DMS79 treated with DMSO at 0.1 percent for 48 hours (cell line): ENCODE data around the gene PLG.
"Not testable (repeated sequence)": the region's sequence is repeated elsewhere in the genome, so short reads cannot be mapped to it uniquely, and the experiment has no call there.

Experiments used
- DNase-seq: peaks from one replicate; lab custom pipeline; 2025; lab: John Stamatoyannopoulos, UW

PLG gene

DNA sequence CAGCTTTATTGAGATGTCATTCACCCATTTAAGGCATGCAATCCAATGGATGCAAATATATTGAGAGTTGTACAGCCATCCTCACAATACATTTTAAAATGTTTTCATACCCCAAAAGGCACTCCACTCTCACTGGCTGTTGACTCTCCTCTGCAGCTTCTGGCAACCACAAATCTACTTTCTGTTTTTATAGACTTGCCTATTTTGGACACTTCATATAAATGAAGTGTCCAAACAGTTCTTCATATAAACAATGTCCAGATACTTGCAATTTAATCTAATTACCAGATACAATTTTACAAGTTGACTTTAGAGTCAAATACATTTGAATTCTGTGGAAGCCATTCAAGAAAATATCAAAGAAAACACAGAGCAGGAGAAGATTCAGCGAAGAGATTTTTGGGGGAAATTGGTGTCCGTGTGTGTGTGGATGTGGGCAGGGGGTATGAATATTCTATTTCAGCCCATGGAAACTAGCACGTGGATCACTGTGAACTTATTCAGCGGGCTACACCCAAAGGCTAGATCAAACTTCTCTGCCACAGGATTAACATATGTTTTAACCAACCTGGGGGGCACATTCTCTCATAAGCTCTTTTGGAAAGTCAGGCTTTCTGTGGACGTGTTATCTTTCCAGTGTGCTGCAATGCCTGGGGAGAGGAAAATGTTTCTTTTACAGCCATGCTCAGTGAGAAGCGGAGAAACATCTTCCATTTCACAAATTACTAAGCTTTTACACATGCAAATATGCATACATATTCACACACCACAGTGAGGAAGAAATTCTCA, 73.9 kb downstream of the PLG start:
- DNase-seq = no peak

DNA sequence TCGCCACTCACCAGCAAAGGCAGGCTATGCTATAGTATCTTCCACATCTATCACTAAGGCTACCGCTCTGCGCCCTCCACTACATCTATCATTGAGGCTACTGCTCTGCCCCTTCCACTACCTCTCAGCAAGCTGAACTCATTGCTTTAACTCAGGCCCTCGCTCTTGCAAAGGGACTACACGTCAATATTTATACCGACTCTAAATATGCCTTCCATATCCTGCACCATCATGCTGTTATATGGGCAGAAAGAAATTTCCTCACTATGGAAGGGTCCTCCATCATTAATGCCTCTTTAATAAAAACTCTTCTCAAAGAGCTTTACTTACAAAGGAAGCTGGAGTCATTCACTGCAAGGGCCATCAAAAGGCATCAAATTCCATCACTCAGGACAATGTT, 77.1 kb downstream of the PLG start:
- not testable (repeated sequence) for DNase-seq

DNA sequence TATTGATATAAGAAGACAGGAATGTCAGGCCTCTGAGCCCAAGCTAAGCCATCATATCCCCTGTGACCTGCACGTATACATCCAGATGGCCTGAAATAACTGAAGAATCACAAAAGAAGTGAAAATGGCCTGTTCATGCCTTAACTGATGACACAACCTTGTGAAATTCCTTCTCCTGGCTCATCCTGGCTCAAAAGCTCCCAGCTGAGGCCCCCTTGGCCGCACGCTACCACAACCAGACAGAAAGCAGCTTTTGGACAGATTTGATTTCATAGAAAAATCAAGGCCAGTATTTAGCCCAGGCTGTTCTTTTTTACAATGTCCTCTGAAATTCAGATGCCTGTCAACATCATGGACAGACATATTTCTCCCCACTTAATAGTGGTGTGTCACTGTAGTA, 78.6 kb downstream of the PLG start:
- DNase-seq = not testable (repeated sequence)

DNA sequence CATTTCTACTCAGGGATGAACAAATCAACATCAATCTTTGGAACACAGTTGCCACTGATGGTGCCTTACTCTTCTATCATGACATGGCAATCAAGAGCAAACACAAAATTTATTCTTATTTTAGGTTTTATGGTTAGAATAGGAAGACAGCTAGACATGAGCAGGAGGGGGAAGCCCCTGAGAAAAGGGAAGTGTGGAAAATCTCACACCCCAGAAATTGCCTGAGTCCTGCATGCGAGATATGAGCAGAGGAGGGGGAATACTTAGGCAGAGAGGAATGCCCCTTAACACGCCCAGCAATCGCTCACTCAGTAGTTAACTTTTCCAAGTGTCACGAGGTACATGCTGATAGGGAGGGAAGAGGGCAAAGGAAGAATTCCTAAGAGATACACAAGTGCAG, 79.3 kb downstream of the PLG start:
- DNase-seq = no peak

DNA sequence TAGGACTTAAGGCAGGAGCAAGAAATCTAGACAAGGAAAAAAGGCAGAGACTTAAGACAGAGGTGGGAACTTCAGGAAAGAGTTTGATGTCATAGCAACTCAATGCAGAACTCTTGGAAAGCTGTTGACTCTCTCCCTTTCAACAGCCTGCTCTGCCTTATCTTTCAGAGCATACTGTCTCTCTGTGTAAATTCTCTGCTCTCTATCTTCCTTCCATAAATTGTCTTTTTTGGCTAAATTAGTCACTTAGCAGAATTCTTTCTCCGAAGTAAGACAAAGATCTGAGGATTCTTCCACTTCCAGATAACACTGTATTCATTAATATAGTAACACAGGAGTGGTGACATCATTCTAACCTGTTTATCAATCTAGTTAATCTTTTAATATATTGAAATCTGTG, 80.2 kb downstream of the PLG start:
- no peak for DNase-seq

DNA sequence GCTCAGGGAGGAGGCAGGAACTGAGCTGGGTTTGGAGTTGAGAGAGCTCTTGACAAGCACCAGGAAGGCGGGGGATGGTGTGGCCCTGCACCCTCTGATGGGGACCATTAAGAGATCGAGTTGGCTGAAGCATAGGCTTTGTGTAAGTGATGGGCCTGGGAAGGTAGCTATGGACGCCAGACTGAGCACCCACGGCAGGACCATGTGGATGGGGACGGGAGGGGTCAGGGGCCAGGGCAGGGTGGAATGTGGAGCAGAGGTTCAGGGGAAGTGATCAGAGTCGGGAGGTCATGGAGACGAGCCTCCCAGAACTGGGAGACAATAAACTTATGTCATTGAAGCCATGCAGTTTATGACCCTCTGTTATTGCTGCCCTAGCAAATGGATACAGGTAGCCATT, 81.7 kb downstream of the PLG start:
- DNase-seq = no peak

DNA sequence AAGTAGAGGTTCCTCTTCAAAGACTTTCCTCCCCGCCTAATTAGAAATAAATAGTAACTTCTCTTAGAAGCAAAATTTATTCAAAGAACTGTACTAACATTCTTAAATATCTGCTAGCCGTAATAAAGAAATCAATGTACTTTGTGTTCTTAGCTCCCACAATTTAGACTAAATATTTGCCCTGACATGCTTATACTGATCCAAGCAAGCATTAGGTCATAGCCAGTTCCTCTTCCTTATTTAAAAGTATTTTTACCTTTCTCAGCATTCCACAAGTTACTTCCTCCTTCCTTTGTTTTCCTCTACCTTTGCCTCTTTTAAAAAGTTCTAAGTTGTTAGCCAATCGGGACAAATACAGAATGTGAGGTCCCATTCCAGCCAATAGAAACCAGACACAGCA, 86.1 kb downstream of the PLG start:
- DNase-seq = not testable (repeated sequence)

DNA sequence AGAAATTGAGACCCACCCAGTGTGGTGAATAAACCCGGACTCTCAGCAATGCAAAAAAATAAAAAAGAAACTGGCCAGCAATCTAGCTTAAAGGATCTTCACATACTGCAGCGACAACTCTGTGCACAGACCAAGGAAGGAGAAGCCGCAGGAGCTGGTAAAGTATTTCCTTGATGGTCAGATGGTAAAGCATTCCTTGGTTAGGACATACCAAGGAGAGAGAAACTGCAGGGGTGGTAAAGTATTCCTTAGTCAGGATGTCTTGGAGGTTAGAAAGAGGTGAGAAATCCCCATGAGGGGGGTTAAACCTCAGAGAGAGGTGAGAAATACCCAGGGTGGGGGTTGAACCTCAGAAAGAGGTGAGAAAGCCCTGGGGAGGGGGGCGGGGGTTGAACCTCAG, 86.8 kb downstream of the PLG start:
- DNase-seq = no peak

DNA sequence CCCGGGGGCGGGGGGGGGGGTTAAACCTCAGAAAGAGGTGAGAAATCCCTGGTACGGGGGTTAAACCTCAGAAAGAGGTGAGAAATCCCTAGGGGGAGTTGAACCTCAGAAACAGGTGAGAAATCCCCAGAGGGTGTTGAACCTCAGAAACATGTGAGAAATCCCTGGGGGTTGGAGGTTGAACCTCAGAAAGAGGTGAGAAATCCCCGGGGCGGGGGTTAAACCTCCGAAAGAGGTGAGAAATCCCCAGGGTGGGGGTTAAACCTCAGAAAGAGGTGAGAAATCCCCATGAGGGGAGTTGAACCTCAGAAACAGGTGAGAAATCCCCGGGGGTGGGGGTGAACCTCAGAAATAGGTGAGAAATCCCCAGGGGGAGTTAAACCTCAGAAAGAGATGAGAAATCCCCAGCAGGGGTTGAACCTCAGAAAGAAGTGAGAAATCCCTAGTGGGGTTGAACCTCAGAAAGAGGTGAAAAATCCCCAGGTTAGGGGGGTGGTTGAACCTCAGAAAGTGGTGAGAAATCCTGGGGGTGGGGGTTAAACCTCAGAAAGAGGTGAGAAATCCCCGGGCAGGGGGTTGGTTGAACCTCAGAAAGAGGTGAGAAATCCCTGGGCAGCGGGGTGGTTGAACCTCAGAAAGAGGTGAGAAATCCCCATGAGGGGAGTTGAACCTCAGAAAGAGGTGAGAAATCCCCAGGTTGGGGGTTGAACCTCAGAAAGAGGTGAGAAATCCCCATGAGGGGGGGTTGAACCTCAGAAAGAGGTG, 87.4 kb downstream of the PLG start:
- DNase-seq = no peak

DNA sequence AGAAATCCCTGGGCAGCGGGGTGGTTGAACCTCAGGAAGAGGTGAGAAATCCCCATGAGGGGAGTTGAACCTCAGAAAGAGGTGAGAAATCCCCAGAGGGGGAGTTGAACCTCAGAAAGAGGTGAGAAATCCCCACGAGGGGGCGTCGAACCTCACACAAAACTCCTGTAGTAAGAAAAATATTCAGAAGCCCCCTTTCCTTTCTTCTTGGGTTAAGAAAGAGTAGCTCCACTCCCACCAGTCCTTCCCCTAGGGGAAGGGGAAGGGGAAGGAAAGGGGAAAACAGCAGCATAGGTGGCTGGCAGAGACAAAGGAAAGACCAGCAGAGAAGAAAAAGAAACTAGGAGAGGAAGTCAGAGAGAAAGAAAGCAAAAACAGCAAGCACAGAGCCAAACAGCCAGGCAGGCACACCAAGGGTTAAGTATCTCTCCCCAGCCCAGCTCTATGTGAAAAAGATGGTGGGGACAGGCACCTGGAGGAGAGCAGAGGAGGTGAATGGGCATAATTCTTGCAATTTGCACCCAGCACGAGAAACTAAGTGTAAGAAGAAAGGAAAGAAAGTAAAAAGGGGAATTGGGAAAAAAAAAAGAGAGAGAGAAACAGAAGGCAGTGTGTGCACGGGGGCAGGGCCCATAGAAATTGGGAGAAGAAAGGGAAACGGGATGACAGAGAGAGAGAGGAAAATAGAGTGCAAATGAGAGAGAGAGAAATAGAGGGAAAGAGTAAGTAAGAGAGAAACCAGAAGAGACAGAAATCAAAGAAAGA, 88.2 kb downstream of the PLG start:
- no peak for DNase-seq

DNA sequence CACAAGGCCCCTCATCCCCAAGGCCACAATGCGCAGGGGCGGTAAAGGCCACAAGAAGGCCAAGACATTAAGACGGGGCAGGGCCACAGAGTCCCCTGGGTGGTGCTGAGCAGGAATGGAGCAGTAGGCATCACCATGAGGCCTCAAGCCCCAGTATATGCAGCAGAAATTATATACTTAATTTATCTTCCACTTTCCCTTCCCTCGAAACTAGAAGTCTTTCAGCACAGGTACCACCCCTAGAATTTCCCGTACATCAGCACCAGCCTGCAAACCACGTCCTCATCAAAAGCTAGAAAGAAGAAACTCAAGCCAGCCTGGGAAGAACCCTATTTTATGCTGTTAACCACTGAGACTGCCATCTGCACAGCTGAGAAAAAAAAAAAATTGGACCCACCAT, 89.4 kb downstream of the PLG start:
- DNase-seq = no peak

DNA sequence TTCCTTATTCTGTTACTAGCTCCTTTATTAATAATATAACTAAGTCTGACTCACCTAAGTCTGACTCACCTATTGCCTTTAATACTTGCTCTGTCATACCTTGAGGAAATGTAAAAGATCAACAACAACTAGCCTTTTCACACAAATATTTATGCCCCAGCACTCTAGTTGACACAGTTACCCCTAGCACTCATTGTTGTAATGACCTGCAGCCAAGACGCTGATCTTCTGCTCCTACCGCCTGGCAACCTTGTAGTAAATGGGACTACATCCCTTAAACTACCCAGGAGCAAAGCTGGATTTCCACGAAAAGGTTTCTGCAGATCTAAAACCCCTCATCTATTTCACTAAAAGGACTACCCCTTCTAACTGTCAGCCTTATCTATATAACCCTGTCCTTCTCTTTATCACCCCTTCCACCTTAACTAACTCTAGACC, 90.0 kb downstream of the PLG start:
- DNase-seq = no peak

DNA sequence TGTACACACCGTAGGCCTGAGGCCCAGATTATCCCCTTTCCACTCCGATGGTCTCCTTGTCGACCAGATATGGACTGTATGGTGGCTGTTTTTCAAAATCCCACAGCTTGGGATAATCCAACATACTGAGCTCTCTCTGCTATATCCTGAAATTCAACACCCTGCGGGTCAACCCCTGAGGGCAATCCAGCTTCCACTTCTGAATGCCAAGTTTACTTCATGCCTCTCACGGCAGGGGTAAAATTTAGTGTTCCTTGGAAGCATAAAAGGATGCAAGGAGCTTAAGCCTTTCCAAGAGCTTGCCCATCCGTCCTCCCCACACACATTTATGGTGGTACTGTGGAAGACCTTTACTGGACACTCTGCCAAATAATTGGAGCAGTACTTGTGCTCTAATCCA, 90.7 kb downstream of the PLG start:
- no peak for DNase-seq

DNA sequence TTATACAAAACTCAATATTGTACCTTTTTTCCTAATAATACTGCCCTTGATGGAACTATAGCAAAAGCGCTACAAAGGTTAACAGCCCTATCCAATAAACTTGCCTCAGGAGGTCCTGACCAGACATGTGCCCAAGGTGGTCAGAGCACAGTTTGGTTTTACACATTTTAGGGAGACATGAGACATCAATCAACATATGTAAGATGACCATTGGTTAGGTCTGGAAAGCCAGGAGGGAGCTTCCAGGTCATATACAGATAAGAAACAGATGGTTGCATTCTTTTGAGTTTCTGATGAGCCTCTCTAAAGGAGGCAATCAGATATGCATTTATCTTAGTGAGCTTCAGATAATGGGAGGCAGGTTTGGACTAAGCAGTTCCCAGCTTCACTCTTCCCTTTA, 91.6 kb downstream of the PLG start:
- no peak for DNase-seq

DNA sequence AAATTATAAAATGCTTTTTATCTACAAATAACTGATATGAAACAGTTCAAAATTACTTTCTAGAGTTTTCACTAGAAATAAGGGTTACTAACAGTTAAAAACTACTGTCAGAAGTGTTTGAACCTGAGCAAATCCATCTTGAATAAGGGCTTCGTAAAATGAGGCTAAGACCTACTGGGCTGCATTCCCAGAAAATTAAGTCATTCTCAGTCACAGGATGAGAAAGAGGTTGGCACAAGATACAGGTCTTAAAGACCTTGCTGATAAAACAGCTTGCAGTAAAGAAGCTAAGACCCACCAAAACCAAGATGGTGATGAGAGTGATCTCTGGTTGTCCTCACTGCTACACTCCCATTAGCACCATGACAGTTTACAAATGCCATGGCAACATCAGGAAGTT, 93.7 kb downstream of the PLG start:
- no peak for DNase-seq

DNA sequence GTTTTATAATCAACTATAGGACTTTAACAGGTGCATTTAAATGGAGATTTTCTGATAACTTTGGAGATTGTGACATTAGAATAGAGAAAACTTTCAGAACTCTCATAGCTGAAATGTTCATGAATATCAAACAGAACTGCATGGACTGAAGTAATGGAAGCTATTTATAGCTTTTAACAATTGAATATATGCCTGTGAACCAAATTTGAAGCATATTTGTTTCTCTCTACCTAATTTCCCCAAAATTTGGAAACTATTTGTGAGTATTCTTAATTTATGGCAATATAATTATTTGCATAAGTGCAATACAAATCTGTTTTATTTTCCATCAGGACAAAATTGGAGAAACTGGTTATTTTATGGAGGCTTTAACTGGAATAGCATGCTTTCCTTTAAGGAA, 96.6 kb downstream of the PLG start:
- no peak for DNase-seq

DNA sequence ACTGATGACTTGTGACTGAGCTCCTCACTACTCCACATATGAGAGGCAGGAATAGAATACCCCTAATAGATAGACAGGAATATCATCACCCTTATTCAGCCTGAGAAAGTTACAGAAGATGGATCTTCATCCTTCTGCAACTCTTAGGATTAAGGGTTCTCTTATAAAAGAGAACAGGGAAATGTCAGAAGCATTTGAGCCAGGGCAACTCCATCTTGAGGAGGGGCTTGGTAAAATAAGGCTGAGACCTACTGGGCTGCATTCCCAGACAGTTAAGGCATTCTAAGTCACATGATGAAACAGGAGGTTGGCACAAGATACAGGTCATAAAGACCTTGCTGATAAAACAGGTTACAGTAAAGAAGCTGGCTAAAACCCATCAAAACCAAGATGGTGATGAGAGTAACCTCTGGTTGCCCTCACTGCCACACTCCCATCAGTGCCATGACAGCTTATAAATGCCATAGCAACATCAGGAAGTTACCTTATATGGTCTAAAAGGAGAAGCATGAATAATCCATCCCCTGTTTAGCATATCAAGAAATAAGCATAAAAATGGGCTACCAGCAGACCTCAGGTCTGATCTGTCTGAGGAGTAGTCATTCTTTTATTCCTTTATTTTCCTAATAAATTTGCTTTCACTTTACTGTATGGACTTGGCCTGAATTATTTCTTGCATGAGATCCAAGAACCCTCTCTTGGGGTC, 97.9 kb downstream of the PLG start:
- DNase-seq = no peak

DNA sequence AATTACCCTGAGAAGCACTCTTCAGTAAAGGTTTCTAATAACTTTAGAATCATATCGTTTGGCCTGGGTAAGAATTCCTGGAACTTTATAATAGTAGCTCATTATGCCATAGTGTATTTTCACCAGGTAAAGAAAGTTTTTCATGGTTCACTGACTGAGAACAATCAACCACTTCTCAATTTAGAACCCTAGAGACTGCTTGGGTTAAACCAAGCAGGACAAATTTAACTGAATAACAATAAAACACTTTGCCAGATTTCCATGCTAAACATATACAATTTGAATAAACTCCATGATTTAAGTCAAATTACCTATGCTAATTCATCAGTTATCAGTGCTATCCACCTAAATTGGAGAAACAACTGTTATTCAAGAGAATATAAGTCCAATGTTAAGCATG, 99.4 kb downstream of the PLG start:
- no peak for DNase-seq

DNA sequence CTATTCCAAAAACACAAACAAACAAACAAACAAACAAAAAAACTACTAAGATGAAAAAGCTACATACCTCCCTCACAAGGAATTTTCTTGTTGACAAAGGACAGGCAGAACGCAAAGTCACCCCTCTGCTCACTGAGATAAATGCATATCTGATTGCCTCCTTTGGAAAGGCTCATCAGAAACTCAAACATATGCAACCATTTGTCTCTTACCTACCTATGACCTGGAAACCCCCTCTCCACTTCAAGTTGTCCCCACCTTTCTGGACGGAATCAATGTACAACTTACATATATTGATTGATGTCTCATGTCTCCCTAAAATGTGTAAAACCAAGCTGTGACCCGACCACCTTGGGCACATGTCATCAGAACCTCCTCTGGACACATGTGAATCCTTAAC, 100.0 kb downstream of the PLG start:
- DNase-seq = not testable (repeated sequence)
